ENCODE data around the gene NTMT1. TPM values are rescaled to one million over a fixed set of nuclear protein-coding genes. Genes with fewer than 3 reads are reported as not detected.

Gene NTMT1
- total RNA-seq, 1 donor from 2014 or later = 55.1 TPM

DNA sequence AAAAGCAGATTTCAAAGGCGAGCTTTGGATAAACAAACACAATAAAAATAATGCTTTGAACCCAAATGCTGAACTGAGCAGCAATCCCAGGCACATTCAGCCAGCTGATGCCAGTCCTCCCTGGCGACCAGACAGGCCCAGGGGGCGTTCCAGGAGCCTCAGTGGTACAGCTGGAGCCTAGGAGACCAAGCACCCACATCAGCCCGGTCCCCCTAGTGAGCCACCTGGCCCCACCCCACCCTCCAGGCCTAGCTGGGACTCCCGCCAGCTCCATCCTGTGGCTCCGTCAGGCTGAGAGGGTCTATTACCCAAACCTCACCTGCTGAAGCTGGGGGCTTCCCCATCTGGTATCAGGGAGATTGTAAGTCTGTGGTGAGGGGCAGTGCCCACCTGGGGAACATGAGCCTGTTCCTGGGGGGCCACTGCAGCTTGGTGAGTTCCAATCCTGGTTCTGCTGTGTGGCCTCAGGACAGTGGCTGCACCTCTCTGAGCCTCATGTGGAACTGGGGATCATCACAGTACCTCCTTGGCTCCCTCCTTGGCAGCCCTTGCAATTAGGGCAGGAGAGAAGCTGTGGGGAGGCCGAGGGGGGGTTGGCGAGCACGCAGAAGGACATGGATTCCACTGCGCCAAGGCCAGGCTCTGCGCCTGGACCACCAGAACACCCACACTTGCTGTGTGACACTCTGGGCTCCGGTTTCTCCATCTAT, 21.8 kb upstream of the NTMT1 start:
- H4K20me1 ChIP-seq (ENCODE audit: insufficient read depth, low read length) = no peaks in the 10 kb centered on the region
- no peak overlapping the region for H2AFZ ChIP-seq (ENCODE audit: low read depth, low read length)
- peaks cover 7% of the 10 kb centered on the region for H3K4me1 ChIP-seq (ENCODE audit: insufficient read depth, low read length)
- H3K4me3 ChIP-seq (ENCODE audit: insufficient read depth, low read depth, low read length) = no peak overlapping the region
- Mint-ChIP-seq H3K27me3 (ENCODE audit: low read depth, unreplicated experiment) (no peaks in the 10 kb centered on the region), H3K9me3 (ENCODE audit: unreplicated experiment) (no peaks in the 10 kb centered on the region), H3K36me3 (ENCODE audit: low read depth, unreplicated experiment) (no peaks in the 10 kb centered on the region), H3K4me1 (ENCODE audit: low read depth, unreplicated experiment) (peaks cover 12% of the 10 kb centered on the region), H3K27ac (ENCODE audit: unreplicated experiment) (no peak overlapping the region), H3K4me3 (ENCODE audit: unreplicated experiment) (no peak overlapping the region)
- TF ChIP-seq EZH2 (IDR thresholded peaks at IDR 0.05; ENCODE audit: insufficient read depth, low read length) (no peak), CTCF (IDR thresholded peaks at IDR 0.05; ENCODE audit: insufficient read depth, low read depth, low read length) (no peak)
- no peak overlapping the region for H3K4me2 ChIP-seq (ENCODE audit: low read length)
- no peak for FAIRE-seq
- no peaks in the 10 kb centered on the region for H3K27me3 ChIP-seq (ENCODE audit: insufficient read depth, low read length)
- H3K27ac ChIP-seq (ENCODE audit: low read depth, low read length) = no peak overlapping the region
- H3K79me2 ChIP-seq (ENCODE audit: insufficient read depth, low read length) = no peaks in the 10 kb centered on the region
- no peaks in the 10 kb centered on the region for H3K36me3 ChIP-seq (ENCODE audit: insufficient read depth, low read length)
- no peak for DNase-seq (ENCODE audit: low read depth)
- H3K9me3 ChIP-seq (ENCODE audit: insufficient read depth, low read depth, low read length) = no peaks in the 10 kb centered on the region
- H3K9ac ChIP-seq (ENCODE audit: low read length) = no peak overlapping the region

DNA sequence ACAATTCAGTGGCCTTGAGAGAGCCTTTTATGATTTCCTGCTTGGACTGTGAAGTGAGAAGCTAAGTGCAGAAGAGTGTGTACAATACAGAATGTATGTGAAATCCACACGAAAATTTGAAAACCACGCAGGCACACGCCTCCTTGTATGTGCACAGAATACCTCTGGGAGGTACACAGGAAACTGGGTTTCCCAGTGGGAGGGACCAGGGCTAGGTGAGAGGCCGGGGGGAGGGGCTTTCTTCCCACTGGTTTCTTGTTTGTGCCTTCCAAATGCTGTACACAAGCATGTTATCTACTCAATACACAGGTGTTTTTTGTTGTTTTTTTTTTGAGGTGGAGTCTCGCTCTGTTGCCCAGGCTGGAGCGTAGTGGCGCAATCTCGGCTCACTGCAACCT, 21.2 kb upstream of the NTMT1 start:
- Histone ChIP-seq H4K20me1 (ENCODE audit: insufficient read depth, low read length) (no peaks in the 10 kb centered on the region), H3K4me1 (ENCODE audit: insufficient read depth, low read length) (peaks cover 10% of the 10 kb centered on the region), H3K4me2 (ENCODE audit: low read length) (no peak overlapping the region), H2AFZ (ENCODE audit: low read depth, low read length) (no peak overlapping the region), H3K9ac (ENCODE audit: low read length) (no peak overlapping the region), H3K36me3 (ENCODE audit: insufficient read depth, low read length) (no peaks in the 10 kb centered on the region), H3K27me3 (ENCODE audit: insufficient read depth, low read length) (no peaks in the 10 kb centered on the region), H3K79me2 (ENCODE audit: insufficient read depth, low read length) (no peaks in the 10 kb centered on the region), H3K9me3 (ENCODE audit: insufficient read depth, low read depth, low read length) (no peaks in the 10 kb centered on the region), H3K27ac (ENCODE audit: low read depth, low read length) (no peak overlapping the region), H3K4me3 (ENCODE audit: insufficient read depth, low read depth, low read length) (no peak overlapping the region)
- no peak overlapping the region for H3K27ac Mint-ChIP-seq (ENCODE audit: unreplicated experiment)
- no peak for TF ChIP-seq CTCF (IDR thresholded peaks at IDR 0.05; ENCODE audit: insufficient read depth, low read depth, low read length)
- TF ChIP-seq EZH2 (IDR thresholded peaks at IDR 0.05; ENCODE audit: insufficient read depth, low read length) = no peak
- H3K4me3 Mint-ChIP-seq (ENCODE audit: unreplicated experiment) = no peak overlapping the region
- H3K36me3 Mint-ChIP-seq (ENCODE audit: low read depth, unreplicated experiment) = no peaks in the 10 kb centered on the region
- DNase-seq (ENCODE audit: low read depth) = no peak
- no peaks in the 10 kb centered on the region for H3K9me3 Mint-ChIP-seq (ENCODE audit: unreplicated experiment)
- peaks cover 13% of the 10 kb centered on the region for H3K4me1 Mint-ChIP-seq (ENCODE audit: low read depth, unreplicated experiment)
- H3K27me3 Mint-ChIP-seq (ENCODE audit: low read depth, unreplicated experiment) = no peaks in the 10 kb centered on the region
- no peak for FAIRE-seq
